GM19035 (cell line): ENCODE results near the gene CDC40.
A peak's percentile ranks its signal among the peaks of the same experiment; 100 is the strongest.

Experiments
- ATAC-seq: cut with Tn5 transposase; IDR thresholded peaks from one replicate; pipeline ENCODE4 v1.9.1; 2021; ENCODE audit not compliant: unreplicated experiment

Gene CDC40

GRCh38 chr6:110180228-110181008 is at the start of gene CDC40:
Gene CDC40 (plus strand): TSS chr6:110180427. CDS start chr6:110180445, 18 bp downstream.
- ATAC-seq, result peak; percentile 60

GRCh38 chr6:110137924-110138887 is 42.0 kb upstream of the CDC40 start:
- ATAC-seq, result no peak

GRCh38 chr6:110139052-110139451 is 41.2 kb upstream of the CDC40 start:
- no peak for ATAC-seq

GRCh38 chr6:110140650-110141049 is 39.6 kb upstream of the CDC40 start:
- no peak for ATAC-seq

GRCh38 chr6:110147870-110148269 is 32.4 kb upstream of the CDC40 start:
- ATAC-seq, result no peak

GRCh38 chr6:110158479-110158878 is 21.7 kb upstream of the CDC40 start:
- no peak for ATAC-seq

GRCh38 chr6:110170081-110170480 is 10.1 kb upstream of the CDC40 start:
- ATAC-seq, result no peak

- no peak for ATAC-seq
Measured at GRCh38 chr6:110173506-110174132, 6.6 kb upstream of the CDC40 start.

- ATAC-seq, result peak; percentile 20
Measured at GRCh38 chr6:110178626-110179405, 1.4 kb upstream of the CDC40 start.

GRCh38 chr6:110179406-110180227 is 610 bp upstream of the CDC40 start, which contains the start of gene WASF1:
Gene WASF1 (minus strand): TSS chr6:110179670. CDS start chr6:110127601, 52,069 bp downstream.
- peak; percentile 85 for ATAC-seq

- no peak for ATAC-seq
Measured at GRCh38 chr6:110181131-110182030, 1.2 kb downstream of the CDC40 start.

GRCh38 chr6:110183292-110183885 is 3.2 kb downstream of the CDC40 start:
- ATAC-seq, result no peak

GRCh38 chr6:110185879-110186278 is 5.7 kb downstream of the CDC40 start:
- ATAC-seq, result peak; percentile 60

GRCh38 chr6:110188791-110189190 is 8.6 kb downstream of the CDC40 start:
- no peak for ATAC-seq

GRCh38 chr6:110190726-110191125 is 10.5 kb downstream of the CDC40 start:
- no peak for ATAC-seq

- no peak for ATAC-seq
Measured at GRCh38 chr6:110191477-110191876, 11.2 kb downstream of the CDC40 start.

GRCh38 chr6:110195639-110196038 is 15.4 kb downstream of the CDC40 start:
- no peak for ATAC-seq

- ATAC-seq, result no peak
Measured at GRCh38 chr6:110196874-110197273, 16.6 kb downstream of the CDC40 start.
